Measurements from ENCODE around the gene CYP19A1.

CYP19A1 gene

GRCh38 chr15:51338496-51338895, at the start of gene CYP19A1:
Gene CYP19A1, minus strand, starts transcription at chr15:51338596. Its CDS starts 95,684 bp downstream, at chr15:51242912.
- TF ChIP-seq Cebpa-rat (IDR thresholded peaks at IDR 0.05) = no peak
- Histone ChIP-seq H4K20me1 (no peaks in the 10 kb centered on the region), H3K36me3 (no peaks in the 10 kb centered on the region), H3K4me2 (no peak within 1 kb of the TSS), H3K9ac (no peak within 1 kb of the TSS), H3K4me1 (peaks cover 8 to 23% (median 14%) of the 10 kb centered on the region in 10 experiments; a peak in 19 of 20 replicates), H3K9me3 (replicated peaks in 1 of 11) (peaks cover 9 to 25% (median 15%) of the 10 kb centered on the region in 11 experiments; a peak in 21 of 22 replicates), H3K4me3 (no peak within 1 kb of the TSS), H3K27me3 (no peaks in the 10 kb centered on the region), H3K27ac (no peak within 1 kb of the TSS)

- Histone ChIP-seq H3K9me3 (replicated peaks in 1 of 11) (no peaks in the 10 kb centered on the region), H3K4me1 (peaks cover 0 to 35% (median 0%) of the 10 kb centered on the region in 10 experiments; a peak in 5 of 20 replicates), H3K27ac (no peak overlapping the region), H4K20me1 (no peaks in the 10 kb centered on the region), H3K36me3 (no peaks in the 10 kb centered on the region), H3K4me3 (no peak overlapping the region), H3K9ac (no peak overlapping the region), H3K4me2 (no peak overlapping the region), H3K27me3 (no peaks in the 10 kb centered on the region)
- no peak for TF ChIP-seq Cebpa-rat (IDR thresholded peaks at IDR 0.05)
Measured at GRCh38 chr15:51387699-51388041, 49.3 kb upstream of the CYP19A1 start.

GRCh38 chr15:51386960-51387698, 48.7 kb upstream of the CYP19A1 start:
- H4K20me1 ChIP-seq = no peaks in the 10 kb centered on the region
- no peak for TF ChIP-seq Cebpa-rat (IDR thresholded peaks at IDR 0.05)
- H3K9ac ChIP-seq = no peak overlapping the region
- no peak overlapping the region for H3K4me3 ChIP-seq
- peaks cover 0 to 35% (median 0%) of the 10 kb centered on the region in 10 experiments; a peak in 5 of 20 replicates for H3K4me1 ChIP-seq
- no peaks in the 10 kb centered on the region for H3K27me3 ChIP-seq
- no peak overlapping the region for H3K27ac ChIP-seq
- H3K9me3 ChIP-seq (replicated peaks in 1 of 11) = no peaks in the 10 kb centered on the region
- peak overlapping the region in 1 of 11 experiments; percentile 34; a peak in 1 of 22 replicates for H3K4me2 ChIP-seq
- H3K36me3 ChIP-seq = no peaks in the 10 kb centered on the region

- no peaks in the 10 kb centered on the region for H3K36me3 ChIP-seq
Measured at GRCh38 chr15:51386486-51386885, 48.1 kb upstream of the CYP19A1 start.

GRCh38 chr15:51386029-51386428, 47.6 kb upstream of the CYP19A1 start:
- no peak overlapping the region for H3K27ac ChIP-seq
- no peak for TF ChIP-seq Cebpa-rat (IDR thresholded peaks at IDR 0.05)

More at GRCh38 chr15:51386486-51386885, 48.1 kb upstream of the CYP19A1 start:
- Histone ChIP-seq H3K27me3 (no peaks in the 10 kb centered on the region), H3K4me3 (no peak overlapping the region), H3K4me1 (peaks cover 0 to 33% (median 0%) of the 10 kb centered on the region in 10 experiments; a peak in 5 of 20 replicates), H3K9me3 (replicated peaks in 1 of 11) (no peaks in the 10 kb centered on the region), H3K4me2 (peak overlapping the region in 2 of 11 experiments; percentile 7 to 34; a peak in 4 of 22 replicates), H3K9ac (no peak overlapping the region), H3K27ac (no peak overlapping the region), H4K20me1 (no peaks in the 10 kb centered on the region)
- no peak for TF ChIP-seq Cebpa-rat (IDR thresholded peaks at IDR 0.05)

GRCh38 chr15:51382787-51383186, 44.4 kb upstream of the CYP19A1 start:
- H3K4me1 ChIP-seq = peaks cover 0 to 17% (median 0%) of the 10 kb centered on the region in 10 experiments; a peak in 7 of 20 replicates
- H3K4me3 ChIP-seq = no peak overlapping the region
- no peaks in the 10 kb centered on the region for H3K27me3 ChIP-seq
- H3K36me3 ChIP-seq = no peaks in the 10 kb centered on the region
- H3K27ac ChIP-seq = no peak overlapping the region
- H3K4me2 ChIP-seq = no peak overlapping the region
- H3K9me3 ChIP-seq (replicated peaks in 1 of 11) = no peaks in the 10 kb centered on the region
- no peak overlapping the region for H3K9ac ChIP-seq
- no peak for TF ChIP-seq Cebpa-rat (IDR thresholded peaks at IDR 0.05)
- H4K20me1 ChIP-seq = no peaks in the 10 kb centered on the region

More at GRCh38 chr15:51386029-51386428, 47.6 kb upstream of the CYP19A1 start:
- H3K9me3 ChIP-seq (replicated peaks in 1 of 11) = no peaks in the 10 kb centered on the region
- H3K4me1 ChIP-seq = peaks cover 0 to 28% (median 0%) of the 10 kb centered on the region in 10 experiments; a peak in 7 of 20 replicates
- no peaks in the 10 kb centered on the region for H3K36me3 ChIP-seq
- no peak overlapping the region for H3K4me3 ChIP-seq
- H4K20me1 ChIP-seq = no peaks in the 10 kb centered on the region
- peak overlapping the region in 3 of 11 experiments; percentile 7 to 34 (median 8); a peak in 4 of 22 replicates for H3K4me2 ChIP-seq
- no peak overlapping the region; a peak in 1 of 22 replicates for H3K9ac ChIP-seq
- H3K27me3 ChIP-seq = no peaks in the 10 kb centered on the region

- Histone ChIP-seq H3K9me3 (replicated peaks in 1 of 11) (no peaks in the 10 kb centered on the region), H3K27me3 (no peaks in the 10 kb centered on the region), H3K4me2 (no peak overlapping the region), H3K9ac (no peak overlapping the region), H4K20me1 (no peaks in the 10 kb centered on the region), H3K4me3 (no peak overlapping the region), H3K36me3 (no peaks in the 10 kb centered on the region), H3K4me1 (peaks cover 0 to 10% (median 0%) of the 10 kb centered on the region in 10 experiments; a peak in 7 of 20 replicates), H3K27ac (no peak overlapping the region)
- TF ChIP-seq Cebpa-rat (IDR thresholded peaks at IDR 0.05) = no peak
Measured at GRCh38 chr15:51380999-51381806, 42.8 kb upstream of the CYP19A1 start.

- H3K4me1 ChIP-seq = peaks cover 0 to 5% (median 0%) of the 10 kb centered on the region in 10 experiments; a peak in 2 of 20 replicates
- H3K4me3 ChIP-seq = no peak overlapping the region
- TF ChIP-seq Cebpa-rat (IDR thresholded peaks at IDR 0.05) = no peak
- H4K20me1 ChIP-seq = no peaks in the 10 kb centered on the region
- H3K36me3 ChIP-seq = no peaks in the 10 kb centered on the region
- H3K4me2 ChIP-seq = no peak overlapping the region
- H3K27me3 ChIP-seq = no peaks in the 10 kb centered on the region
- no peaks in the 10 kb centered on the region for H3K9me3 ChIP-seq (replicated peaks in 1 of 11)
- H3K27ac ChIP-seq = no peak overlapping the region
- H3K9ac ChIP-seq = no peak overlapping the region
Measured at GRCh38 chr15:51379390-51379789, 41.0 kb upstream of the CYP19A1 start.

- Histone ChIP-seq H3K9ac (no peak overlapping the region), H3K4me1 (peaks cover 0 to 5% (median 0%) of the 10 kb centered on the region in 10 experiments; a peak in 2 of 20 replicates), H4K20me1 (no peaks in the 10 kb centered on the region), H3K4me3 (no peak overlapping the region), H3K27me3 (no peaks in the 10 kb centered on the region), H3K36me3 (no peaks in the 10 kb centered on the region), H3K4me2 (no peak overlapping the region), H3K27ac (no peak overlapping the region), H3K9me3 (replicated peaks in 1 of 11) (no peaks in the 10 kb centered on the region)
- TF ChIP-seq Cebpa-rat (IDR thresholded peaks at IDR 0.05) = no peak
Measured at GRCh38 chr15:51378406-51378805, 40.0 kb upstream of the CYP19A1 start.

All from BLaER1 treated with 17β-estradiol and CSF1 and Interleukin-3, amounts not matched to agents 10 nM and 100 nM (cell line).